ENCODE measurements around the gene MARCHF3.
"Not testable (repeated sequence)": the region's sequence is repeated elsewhere in the genome, so short reads cannot be mapped to it uniquely, and the experiment has no call there.

The MARCHF3 gene

DNA sequence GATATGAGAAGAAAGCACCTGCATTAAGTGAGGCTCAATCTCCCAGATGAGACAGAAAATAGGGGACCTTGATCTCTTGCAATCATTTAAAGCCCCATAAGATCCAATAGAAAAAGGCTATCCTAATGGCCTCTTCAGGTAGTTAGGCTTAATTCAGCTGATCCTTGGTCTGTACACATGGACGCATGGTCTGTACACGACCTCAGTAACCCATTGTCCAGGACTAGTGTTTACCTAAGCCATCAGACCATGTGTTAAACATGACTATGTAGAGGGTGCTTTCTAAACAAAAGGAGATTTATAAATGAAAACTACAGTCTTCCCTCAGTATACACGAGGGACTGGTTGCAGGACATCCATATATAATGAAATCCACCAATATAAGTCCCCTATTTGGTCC, 7.5 kb downstream of the MARCHF3 start:
- no peak for TF ChIP-seq ZNF8 (CRISPR knock-in tag; IDR thresholded peaks at IDR 0.05)
- no peak for TF ChIP-seq OSR1 (CRISPR knock-in tag; IDR thresholded peaks at IDR 0.05)
- no peak for TF ChIP-seq CSRNP3 (CRISPR knock-in tag; IDR thresholded peaks at IDR 0.05)
- TF ChIP-seq ESRRG (CRISPR knock-in tag; IDR thresholded peaks at IDR 0.05), result no peak
- no peak for TF ChIP-seq TSHZ2 (CRISPR knock-in tag; IDR thresholded peaks at IDR 0.05)
- TF ChIP-seq ZFP3 (CRISPR knock-in tag; IDR thresholded peaks at IDR 0.05), result no peak
- TF ChIP-seq PPARA (CRISPR knock-in tag; IDR thresholded peaks at IDR 0.05; ENCODE audit: borderline replicate concordance), result no peak
- no peak for TF ChIP-seq TOX (CRISPR knock-in tag; IDR thresholded peaks at IDR 0.05; ENCODE audit: borderline replicate concordance)
- no peak for TF ChIP-seq ZC3H10 (CRISPR knock-in tag; IDR thresholded peaks at IDR 0.05)
- no peak for TF ChIP-seq CSDC2 (CRISPR knock-in tag; IDR thresholded peaks at IDR 0.05)
- TF ChIP-seq ARNTL (CRISPR knock-in tag; IDR thresholded peaks at IDR 0.05; ENCODE audit: borderline replicate concordance, low read depth), result no peak
- no peak for ATAC-seq

DNA sequence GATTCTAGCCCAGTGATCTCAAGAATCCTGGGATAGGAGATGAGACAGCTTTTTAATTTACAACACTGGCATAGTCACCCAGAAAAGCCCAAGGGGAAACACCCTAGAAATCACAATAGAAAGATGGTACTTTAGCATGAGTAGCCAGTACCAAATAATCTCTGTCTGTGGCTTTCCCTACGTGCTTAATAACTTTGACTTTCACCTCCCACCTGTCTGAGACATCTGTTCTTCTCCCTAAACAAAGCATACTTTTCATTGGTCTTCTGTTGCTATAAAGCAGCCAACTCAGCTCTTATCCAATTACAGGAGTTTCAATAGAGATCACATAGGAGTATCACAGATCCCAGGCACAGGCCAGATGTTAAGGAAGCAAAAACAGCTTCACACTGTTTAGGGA, 10.4 kb downstream of the MARCHF3 start:
- no peak for ATAC-seq
- TF ChIP-seq CREB5 (CRISPR knock-in tag; IDR thresholded peaks at IDR 0.05; ENCODE audit: low read depth) (no peak), ESRRG (CRISPR knock-in tag; IDR thresholded peaks at IDR 0.05) (no peak), ARNTL (CRISPR knock-in tag; IDR thresholded peaks at IDR 0.05; ENCODE audit: borderline replicate concordance, low read depth) (no peak), ZNF565 (CRISPR knock-in tag; conservative IDR thresholded peaks at IDR 0.05; ENCODE audit: low read depth) (no peak)

DNA sequence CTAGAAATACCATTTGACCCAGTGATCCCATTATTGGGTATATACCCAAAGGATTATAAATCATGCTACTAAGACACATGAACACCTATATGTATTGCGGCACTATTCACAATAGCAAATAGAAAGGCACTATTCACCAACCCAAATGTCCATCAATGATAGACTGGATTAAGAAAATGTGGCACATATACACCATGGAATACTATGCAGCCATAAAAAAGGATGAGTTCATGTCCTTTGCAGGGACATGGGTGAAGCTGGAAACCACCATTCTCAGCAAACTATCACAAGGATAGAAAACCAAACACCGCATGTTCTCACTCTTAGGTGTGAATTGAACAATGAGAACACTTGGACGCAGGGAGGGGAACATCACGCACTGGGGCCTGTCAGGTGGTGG, 13.6 kb downstream of the MARCHF3 start:
- not testable (repeated sequence) for ATAC-seq

GRCh38 chr5:127015716-127016115, 14.6 kb downstream of the MARCHF3 start:
- ATAC-seq, result no peak
- no peak for TF ChIP-seq ZC3H10 (CRISPR knock-in tag; IDR thresholded peaks at IDR 0.05)
- no peak for TF ChIP-seq ISL1 (CRISPR knock-in tag; IDR thresholded peaks at IDR 0.05)
- no peak for TF ChIP-seq TCF4 (CRISPR knock-in tag; IDR thresholded peaks at IDR 0.05; ENCODE audit: borderline replicate concordance)
- TF ChIP-seq POU6F1 (CRISPR knock-in tag; IDR thresholded peaks at IDR 0.05; ENCODE audit: borderline replicate concordance, low read depth), result no peak
- no peak for TF ChIP-seq ZFP30 (CRISPR knock-in tag; IDR thresholded peaks at IDR 0.05)
- no peak for TF ChIP-seq GLIS3 (CRISPR knock-in tag; IDR thresholded peaks at IDR 0.05)
- no peak for TF ChIP-seq TSHZ2 (CRISPR knock-in tag; IDR thresholded peaks at IDR 0.05)
- TF ChIP-seq SNAI2 (CRISPR knock-in tag; IDR thresholded peaks at IDR 0.05), result no peak
- no peak for TF ChIP-seq ZFP3 (CRISPR knock-in tag; IDR thresholded peaks at IDR 0.05)
- TF ChIP-seq CREB5 (CRISPR knock-in tag; IDR thresholded peaks at IDR 0.05; ENCODE audit: low read depth), result no peak
- TF ChIP-seq ARNTL (CRISPR knock-in tag; IDR thresholded peaks at IDR 0.05; ENCODE audit: borderline replicate concordance, low read depth), result no peak
- TF ChIP-seq ZNF8 (CRISPR knock-in tag; IDR thresholded peaks at IDR 0.05), result no peak
